ENCODE data around the gene RAB40B. TPM values are rescaled to one million over a fixed set of nuclear protein-coding genes. Genes with fewer than 3 reads are reported as not detected.

The RAB40B gene
- total RNA-seq, 1 donor from 2014 or later = 14.6 TPM

GRCh38 chr17:82722341-82723013, 24.0 kb upstream of the RAB40B start:
- Mint-ChIP-seq H3K4me1 (ENCODE audit: low read depth, unreplicated experiment) (peaks cover 6% of the 10 kb centered on the region), H3K27me3 (ENCODE audit: unreplicated experiment) (peaks cover 5% of the 10 kb centered on the region), H3K4me3 (ENCODE audit: unreplicated experiment) (no peak overlapping the region), H3K9me3 (ENCODE audit: unreplicated experiment) (peaks cover 5% of the 10 kb centered on the region), H3K36me3 (ENCODE audit: unreplicated experiment) (no peaks in the 10 kb centered on the region), H3K27ac (ENCODE audit: unreplicated experiment) (no peak overlapping the region)
- TF ChIP-seq CTCF (IDR thresholded peaks at IDR 0.05; ENCODE audit: partially characterized antibody, unreplicated experiment) = no peak
- DNase-seq = no peak

GRCh38 chr17:82720204-82720603, 21.7 kb upstream of the RAB40B start:
- H3K4me3 Mint-ChIP-seq (ENCODE audit: unreplicated experiment) = no peak overlapping the region
- no peak for DNase-seq

GRCh38 chr17:82718986-82719685, 20.6 kb upstream of the RAB40B start:
- Mint-ChIP-seq H3K27me3 (ENCODE audit: unreplicated experiment) (peaks cover 5% of the 10 kb centered on the region), H3K9me3 (ENCODE audit: unreplicated experiment) (peaks cover 8% of the 10 kb centered on the region), H3K4me3 (ENCODE audit: unreplicated experiment) (no peak overlapping the region)

More at GRCh38 chr17:82720204-82720603, 21.7 kb upstream of the RAB40B start:
- peaks cover 5% of the 10 kb centered on the region for H3K9me3 Mint-ChIP-seq (ENCODE audit: unreplicated experiment)
- no peaks in the 10 kb centered on the region for H3K36me3 Mint-ChIP-seq (ENCODE audit: unreplicated experiment)
- no peak for TF ChIP-seq CTCF (IDR thresholded peaks at IDR 0.05; ENCODE audit: partially characterized antibody, unreplicated experiment)
- no peak overlapping the region for H3K27ac Mint-ChIP-seq (ENCODE audit: unreplicated experiment)
- peaks cover 5% of the 10 kb centered on the region for H3K27me3 Mint-ChIP-seq (ENCODE audit: unreplicated experiment)
- H3K4me1 Mint-ChIP-seq (ENCODE audit: low read depth, unreplicated experiment) = peaks cover 7% of the 10 kb centered on the region

GRCh38 chr17:82716203-82717010, 17.9 kb upstream of the RAB40B start, which contains the start of gene FN3KRP:
TSS of gene FN3KRP (plus strand) at chr17:82716706. CDS start at chr17:82716756, 50 bp downstream.
- Mint-ChIP-seq H3K36me3 (ENCODE audit: unreplicated experiment) (no peaks in the 10 kb centered on the region), H3K9me3 (ENCODE audit: unreplicated experiment) (peaks cover 11% of the 10 kb centered on the region), H3K27ac (ENCODE audit: unreplicated experiment) (peak within 1 kb of the TSS; percentile 33), H3K4me3 (ENCODE audit: unreplicated experiment) (peak within 1 kb of the TSS; percentile 89), H3K4me1 (ENCODE audit: low read depth, unreplicated experiment) (peaks cover 11% of the 10 kb centered on the region), H3K27me3 (ENCODE audit: unreplicated experiment) (peaks cover 5% of the 10 kb centered on the region)
- peak; percentile 90 for DNase-seq
- TF ChIP-seq CTCF (IDR thresholded peaks at IDR 0.05; ENCODE audit: partially characterized antibody, unreplicated experiment) = no peak

More at GRCh38 chr17:82718986-82719685, 20.6 kb upstream of the RAB40B start:
- Mint-ChIP-seq H3K4me1 (ENCODE audit: low read depth, unreplicated experiment) (peaks cover 7% of the 10 kb centered on the region), H3K27ac (ENCODE audit: unreplicated experiment) (no peak overlapping the region), H3K36me3 (ENCODE audit: unreplicated experiment) (no peaks in the 10 kb centered on the region)
- TF ChIP-seq CTCF (IDR thresholded peaks at IDR 0.05; ENCODE audit: partially characterized antibody, unreplicated experiment) = no peak
- no peak for DNase-seq

All from glutamatergic neuron (in vitro differentiated cells).